GM12878 (cell line): ENCODE data around the gene CACNA2D2. TPM values are rescaled to one million over a fixed set of nuclear protein-coding genes. Genes with fewer than 3 reads are reported as not detected.

ENCODE experiments used
- CBX3 ChIP-seq: fragments of 200-600 bp; sonication (generic); IDR thresholded peaks from 2 replicates; pipeline ENCODE4 v1.6.1; 2016; ENCODE audit warnings: low read depth, borderline replicate concordance
- RUNX3 ChIP-seq: IDR thresholded peaks from 2 replicates; pipeline ENCODE4 v1.6.1; 2012; ENCODE audit warnings: low read length, inconsistent platforms
- SMAD5 ChIP-seq: IDR thresholded peaks from 2 replicates; pipeline ENCODE4 v1.6.1; 2016; ENCODE audit warnings: antibody characterized with exemption, low read depth
- ZNF384 ChIP-seq: IDR thresholded peaks from 2 replicates; pipeline ENCODE4 v1.6.1; 2012; ENCODE audit warnings: low read depth, mild to moderate bottlenecking, low read length, improper control_type of control experiment, borderline replicate concordance
- polyA plus RNA-seq, 11 experiments: library from polyadenylated mRNA; depleted of rRNA in 4 of 11; unstranded in 6 of 11; stranded (reverse) in 5 of 11; fragments of >200 nt; fragmentation: Nextera tagmentation in 4 of 11; fragmentation: Illumina TruSeq in 1 of 11; extraction: Ambion mirVana in 4 of 11; extraction: Trizol in 1 of 11; gene quantifications; 1 replicate in 1 of 11; 2 replicates in 10 of 11; pipeline versions ENCODE4 v1.2.1 to v1.2.3, GENCODE V29; 2011 to 2016; ENCODE audit warnings: inconsistent platforms in 2 of 11, missing spikeins in 2 of 11, low read depth in 1 of 11
- total RNA-seq, 4 experiments: library from RNA; depleted of rRNA in 3 of 4; stranded (reverse); fragments of >200 nt in 3 of 4; fragmentation: Illumina TruSeq in 1 of 4; extraction: Trizol in 1 of 4; gene quantifications; 2 replicates each; pipeline versions ENCODE4 v1.2.1 to v1.2.3, GENCODE V29; 2013 to 2021
- TF ChIP-seq, protein P1 (sequence below): fragments of 450-650 bp; formaldehyde crosslinking; IDR thresholded peaks from 2 replicates; pipeline ENCODE4 v1.4.0; 2022; ENCODE audit warnings: mild to moderate bottlenecking, moderate library complexity
- TF ChIP-seq, protein P2 (sequence below): IDR thresholded peaks from 2 replicates; pipeline ENCODE4 v1.6.1; 2012; ENCODE audit warnings: low read length, inconsistent platforms
- TF ChIP-seq, protein P3 (sequence below): fragments of 450-650 bp; IDR thresholded peaks from 2 replicates; pipeline ENCODE4 v1.6.1; 2017; ENCODE audit warnings: mild to moderate bottlenecking, low read depth, inconsistent platforms; ENCODE audit not compliant: poor library complexity, severe bottlenecking
- TF ChIP-seq, protein P4 (sequence below): fragments of 450-650 bp; IDR thresholded peaks from 2 replicates; pipeline ENCODE4 v1.6.1; 2017; ENCODE audit warnings: mild to moderate bottlenecking, moderate library complexity

CACNA2D2 gene
- total and polyA plus RNA-seq, 10 of the 15 experiments (the other 5 are each of a cell fraction or from before 2014, with no cell fraction given), result 0.03 to 0.07 TPM; not detected in 8

DNA sequence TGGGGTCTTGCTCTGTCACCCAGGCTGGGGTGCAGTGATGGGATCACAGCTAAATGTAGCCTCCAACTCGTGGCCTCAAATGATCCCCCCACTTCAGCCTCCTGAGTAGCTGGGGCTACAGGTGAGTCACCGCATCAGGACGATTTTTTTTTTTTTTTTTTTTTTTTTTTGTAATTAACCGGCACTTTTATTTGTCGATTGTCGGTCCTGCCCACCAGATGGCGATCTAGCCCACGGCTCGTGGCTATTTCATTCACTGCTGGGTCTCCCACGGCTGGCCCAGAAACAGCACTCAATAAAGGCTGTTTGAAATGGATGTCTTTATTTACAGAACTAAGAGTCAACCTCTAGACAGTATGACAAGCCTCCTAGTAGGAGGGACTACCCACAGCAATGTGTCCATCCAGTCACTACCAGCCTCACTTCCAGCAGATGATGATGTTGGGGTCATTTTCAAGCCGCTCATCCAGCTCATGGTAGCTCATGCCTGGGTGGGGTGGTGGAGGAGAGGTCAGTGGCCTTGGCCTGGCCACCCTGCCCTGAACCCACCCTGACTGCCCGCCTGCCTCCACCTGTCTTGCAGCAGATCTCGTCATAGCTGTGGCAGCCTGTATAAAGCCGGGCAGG is 156.1 kb downstream of the CACNA2D2 start (continued):
- TF ChIP-seq RUNX3 (0 out of 2 replicates have a peak, but pooled peaks have one; percentile 14), CBX3 (no peak), ZNF384 (peak; percentile 98), SMAD5 (no peak)
- TF ChIP-seq, protein P1, sequence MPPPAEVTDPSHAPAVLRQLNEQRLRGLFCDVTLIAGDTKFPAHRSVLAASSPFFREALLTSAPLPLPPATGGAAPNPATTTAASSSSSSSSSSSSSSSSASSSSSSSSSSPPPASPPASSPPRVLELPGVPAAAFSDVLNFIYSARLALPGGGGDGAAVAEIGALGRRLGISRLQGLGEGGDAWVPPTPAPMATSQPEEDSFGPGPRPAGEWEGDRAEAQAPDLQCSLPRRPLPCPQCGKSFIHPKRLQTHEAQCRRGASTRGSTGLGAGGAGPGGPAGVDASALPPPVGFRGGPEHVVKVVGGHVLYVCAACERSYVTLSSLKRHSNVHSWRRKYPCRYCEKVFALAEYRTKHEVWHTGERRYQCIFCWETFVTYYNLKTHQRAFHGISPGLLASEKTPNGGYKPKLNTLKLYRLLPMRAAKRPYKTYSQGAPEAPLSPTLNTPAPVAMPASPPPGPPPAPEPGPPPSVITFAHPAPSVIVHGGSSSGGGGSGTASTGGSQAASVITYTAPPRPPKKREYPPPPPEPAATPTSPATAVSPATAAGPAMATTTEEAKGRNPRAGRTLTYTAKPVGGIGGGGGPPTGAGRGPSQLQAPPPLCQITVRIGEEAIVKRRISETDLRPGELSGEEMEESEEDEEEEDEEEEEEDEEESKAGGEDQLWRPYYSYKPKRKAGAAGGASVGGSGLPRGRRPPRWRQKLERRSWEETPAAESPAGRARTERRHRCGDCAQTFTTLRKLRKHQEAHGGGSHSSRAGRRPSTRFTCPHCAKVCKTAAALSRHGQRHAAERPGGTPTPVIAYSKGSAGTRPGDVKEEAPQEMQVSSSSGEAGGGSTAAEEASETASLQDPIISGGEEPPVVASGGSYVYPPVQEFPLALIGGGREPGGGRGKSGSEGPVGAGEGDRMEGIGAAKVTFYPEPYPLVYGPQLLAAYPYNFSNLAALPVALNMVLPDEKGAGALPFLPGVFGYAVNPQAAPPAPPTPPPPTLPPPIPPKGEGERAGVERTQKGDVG (CRISPR knock-in tag), result no peak
- TF ChIP-seq, protein P2, sequence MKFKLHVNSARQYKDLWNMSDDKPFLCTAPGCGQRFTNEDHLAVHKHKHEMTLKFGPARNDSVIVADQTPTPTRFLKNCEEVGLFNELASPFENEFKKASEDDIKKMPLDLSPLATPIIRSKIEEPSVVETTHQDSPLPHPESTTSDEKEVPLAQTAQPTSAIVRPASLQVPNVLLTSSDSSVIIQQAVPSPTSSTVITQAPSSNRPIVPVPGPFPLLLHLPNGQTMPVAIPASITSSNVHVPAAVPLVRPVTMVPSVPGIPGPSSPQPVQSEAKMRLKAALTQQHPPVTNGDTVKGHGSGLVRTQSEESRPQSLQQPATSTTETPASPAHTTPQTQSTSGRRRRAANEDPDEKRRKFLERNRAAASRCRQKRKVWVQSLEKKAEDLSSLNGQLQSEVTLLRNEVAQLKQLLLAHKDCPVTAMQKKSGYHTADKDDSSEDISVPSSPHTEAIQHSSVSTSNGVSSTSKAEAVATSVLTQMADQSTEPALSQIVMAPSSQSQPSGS, result no peak
- TF ChIP-seq, protein P3, sequence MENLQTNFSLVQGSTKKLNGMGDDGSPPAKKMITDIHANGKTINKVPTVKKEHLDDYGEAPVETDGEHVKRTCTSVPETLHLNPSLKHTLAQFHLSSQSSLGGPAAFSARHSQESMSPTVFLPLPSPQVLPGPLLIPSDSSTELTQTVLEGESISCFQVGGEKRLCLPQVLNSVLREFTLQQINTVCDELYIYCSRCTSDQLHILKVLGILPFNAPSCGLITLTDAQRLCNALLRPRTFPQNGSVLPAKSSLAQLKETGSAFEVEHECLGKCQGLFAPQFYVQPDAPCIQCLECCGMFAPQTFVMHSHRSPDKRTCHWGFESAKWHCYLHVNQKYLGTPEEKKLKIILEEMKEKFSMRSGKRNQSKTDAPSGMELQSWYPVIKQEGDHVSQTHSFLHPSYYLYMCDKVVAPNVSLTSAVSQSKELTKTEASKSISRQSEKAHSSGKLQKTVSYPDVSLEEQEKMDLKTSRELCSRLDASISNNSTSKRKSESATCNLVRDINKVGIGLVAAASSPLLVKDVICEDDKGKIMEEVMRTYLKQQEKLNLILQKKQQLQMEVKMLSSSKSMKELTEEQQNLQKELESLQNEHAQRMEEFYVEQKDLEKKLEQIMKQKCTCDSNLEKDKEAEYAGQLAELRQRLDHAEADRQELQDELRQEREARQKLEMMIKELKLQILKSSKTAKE, result no peak
- TF ChIP-seq, protein P4, sequence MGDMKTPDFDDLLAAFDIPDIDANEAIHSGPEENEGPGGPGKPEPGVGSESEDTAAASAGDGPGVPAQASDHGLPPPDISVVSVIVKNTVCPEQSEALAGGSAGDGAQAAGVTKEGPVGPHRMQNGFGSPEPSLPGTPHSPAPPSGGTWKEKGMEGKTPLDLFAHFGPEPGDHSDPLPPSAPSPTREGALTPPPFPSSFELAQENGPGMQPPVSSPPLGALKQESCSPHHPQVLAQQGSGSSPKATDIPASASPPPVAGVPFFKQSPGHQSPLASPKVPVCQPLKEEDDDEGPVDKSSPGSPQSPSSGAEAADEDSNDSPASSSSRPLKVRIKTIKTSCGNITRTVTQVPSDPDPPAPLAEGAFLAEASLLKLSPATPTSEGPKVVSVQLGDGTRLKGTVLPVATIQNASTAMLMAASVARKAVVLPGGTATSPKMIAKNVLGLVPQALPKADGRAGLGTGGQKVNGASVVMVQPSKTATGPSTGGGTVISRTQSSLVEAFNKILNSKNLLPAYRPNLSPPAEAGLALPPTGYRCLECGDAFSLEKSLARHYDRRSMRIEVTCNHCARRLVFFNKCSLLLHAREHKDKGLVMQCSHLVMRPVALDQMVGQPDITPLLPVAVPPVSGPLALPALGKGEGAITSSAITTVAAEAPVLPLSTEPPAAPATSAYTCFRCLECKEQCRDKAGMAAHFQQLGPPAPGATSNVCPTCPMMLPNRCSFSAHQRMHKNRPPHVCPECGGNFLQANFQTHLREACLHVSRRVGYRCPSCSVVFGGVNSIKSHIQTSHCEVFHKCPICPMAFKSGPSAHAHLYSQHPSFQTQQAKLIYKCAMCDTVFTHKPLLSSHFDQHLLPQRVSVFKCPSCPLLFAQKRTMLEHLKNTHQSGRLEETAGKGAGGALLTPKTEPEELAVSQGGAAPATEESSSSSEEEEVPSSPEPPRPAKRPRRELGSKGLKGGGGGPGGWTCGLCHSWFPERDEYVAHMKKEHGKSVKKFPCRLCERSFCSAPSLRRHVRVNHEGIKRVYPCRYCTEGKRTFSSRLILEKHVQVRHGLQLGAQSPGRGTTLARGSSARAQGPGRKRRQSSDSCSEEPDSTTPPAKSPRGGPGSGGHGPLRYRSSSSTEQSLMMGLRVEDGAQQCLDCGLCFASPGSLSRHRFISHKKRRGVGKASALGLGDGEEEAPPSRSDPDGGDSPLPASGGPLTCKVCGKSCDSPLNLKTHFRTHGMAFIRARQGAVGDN, result no peak
